Measurements from ENCODE around the gene PGR. TPM values are rescaled to one million over a fixed set of nuclear protein-coding genes. Genes with fewer than 3 reads are reported as not detected.
A peak's percentile ranks its signal among the peaks of the same experiment; 100 is the strongest.

Gene PGR
- total and polyA plus RNA-seq, 2 of the 8 experiments (the other 6 are each of a cell fraction or from before 2014, with no cell fraction given) = 0.03 to 0.35 TPM

- H3K4me1 ChIP-seq (replicated peaks in 1 of 4; ENCODE audit: control insufficient read depth in 3 of 4, insufficient read depth in 4 of 4, low read length in 3 of 4) = no peaks in the 10 kb centered on the region
- no peaks in the 10 kb centered on the region for H3K79me2 ChIP-seq (ENCODE audit: control insufficient read depth in 1 of 2, insufficient read depth in 2 of 2, low read length in 2 of 2)
- ChIA-PET POLR2A (ENCODE audit: partially characterized antibody) (no interaction called here), CTCF (ENCODE audit: partially characterized antibody) (interaction anchor here (0.7 to 2.0 kb wide), 12 partner anchors 8 to 430 kb away, joined by 3 to 6 read pairs (median 4); no protein-coding TSS in a partner anchor)
- H3K27me3 ChIP-seq (replicated peaks in 1 of 4; ENCODE audit: control insufficient read depth in 3 of 4, extremely low read depth in 1 of 4, insufficient read depth in 3 of 4, low read length in 3 of 4) = no peaks in the 10 kb centered on the region
- no peaks in the 10 kb centered on the region for H4K20me1 ChIP-seq (replicated peaks in 1 of 2; ENCODE audit: control insufficient read depth in 1 of 2, insufficient read depth in 2 of 2, low read length in 2 of 2)
- H4K5ac ChIP-seq (ENCODE audit: insufficient read length, low read depth, low read length) = no peak overlapping the region
- no peak overlapping the region for H3K4me3 ChIP-seq (ENCODE audit: extremely low read depth in 1 of 4, insufficient read depth in 2 of 4, low read depth in 3 of 4, low read length in 4 of 4)
- no peak overlapping the region for H2BK120ac ChIP-seq (replicated peaks; ENCODE audit: low read depth, low read length)
- no peak for TF ChIP-seq E2F6 (IDR thresholded peaks at IDR 0.05)
- peak; percentile 59 to 68 for TF ChIP-seq RAD21 (IDR thresholded peaks at IDR 0.05 in 1 of 2, conservative IDR thresholded peaks at IDR 0.05 in 1 of 2; ENCODE audit: low read depth in 2 of 2, low read length in 2 of 2)
- TF ChIP-seq, protein P1, sequence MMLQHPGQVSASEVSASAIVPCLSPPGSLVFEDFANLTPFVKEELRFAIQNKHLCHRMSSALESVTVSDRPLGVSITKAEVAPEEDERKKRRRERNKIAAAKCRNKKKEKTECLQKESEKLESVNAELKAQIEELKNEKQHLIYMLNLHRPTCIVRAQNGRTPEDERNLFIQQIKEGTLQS (IDR thresholded peaks at IDR 0.05; ENCODE audit: insufficient read depth, low read depth, low read length) = no peak
- TF ChIP-seq, protein P2, sequence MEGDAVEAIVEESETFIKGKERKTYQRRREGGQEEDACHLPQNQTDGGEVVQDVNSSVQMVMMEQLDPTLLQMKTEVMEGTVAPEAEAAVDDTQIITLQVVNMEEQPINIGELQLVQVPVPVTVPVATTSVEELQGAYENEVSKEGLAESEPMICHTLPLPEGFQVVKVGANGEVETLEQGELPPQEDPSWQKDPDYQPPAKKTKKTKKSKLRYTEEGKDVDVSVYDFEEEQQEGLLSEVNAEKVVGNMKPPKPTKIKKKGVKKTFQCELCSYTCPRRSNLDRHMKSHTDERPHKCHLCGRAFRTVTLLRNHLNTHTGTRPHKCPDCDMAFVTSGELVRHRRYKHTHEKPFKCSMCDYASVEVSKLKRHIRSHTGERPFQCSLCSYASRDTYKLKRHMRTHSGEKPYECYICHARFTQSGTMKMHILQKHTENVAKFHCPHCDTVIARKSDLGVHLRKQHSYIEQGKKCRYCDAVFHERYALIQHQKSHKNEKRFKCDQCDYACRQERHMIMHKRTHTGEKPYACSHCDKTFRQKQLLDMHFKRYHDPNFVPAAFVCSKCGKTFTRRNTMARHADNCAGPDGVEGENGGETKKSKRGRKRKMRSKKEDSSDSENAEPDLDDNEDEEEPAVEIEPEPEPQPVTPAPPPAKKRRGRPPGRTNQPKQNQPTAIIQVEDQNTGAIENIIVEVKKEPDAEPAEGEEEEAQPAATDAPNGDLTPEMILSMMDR (IDR thresholded peaks at IDR 0.05; ENCODE audit: control extremely low read depth in 1 of 3, insufficient read depth in 1 of 3, low read depth in 1 of 3, low read length in 3 of 3) = peak in 2 of 3 experiments; percentile 22 to 55; a peak in 2 of 4 replicates
- no peak overlapping the region for H2BK20ac ChIP-seq (ENCODE audit: low read length)
- no peaks in the 10 kb centered on the region for H3K9me3 ChIP-seq (ENCODE audit: insufficient read depth in 2 of 2, low read depth in 1 of 2, low read length in 1 of 2)
- H3K18ac ChIP-seq (ENCODE audit: extremely low read depth, low read length) = no peak overlapping the region
- H3K4ac ChIP-seq (replicated peaks; ENCODE audit: insufficient read length, low read depth, low read length) = no peak overlapping the region
- no peak overlapping the region for H3K4me2 ChIP-seq (ENCODE audit: insufficient read depth in 1 of 2, low read depth in 2 of 2, low read length in 2 of 2)
- no peak overlapping the region for H3K14ac ChIP-seq (ENCODE audit: insufficient read length)
- H3K36me3 ChIP-seq (ENCODE audit: control insufficient read depth in 2 of 4, insufficient read depth in 4 of 4, low read length in 3 of 4) = no peaks in the 10 kb centered on the region
- no peak overlapping the region for H2BK15ac ChIP-seq (ENCODE audit: low read length)
- H3K79me1 ChIP-seq (ENCODE audit: low read depth, low read length) = no peaks in the 10 kb centered on the region
- H4K91ac ChIP-seq (replicated peaks; ENCODE audit: insufficient read length, low read length) = no peak overlapping the region
- no peak overlapping the region for H4K8ac ChIP-seq (ENCODE audit: extremely low read depth, insufficient read depth, low read length)
- H2BK12ac ChIP-seq (ENCODE audit: low read depth, low read length) = no peak overlapping the region
- WGBS, 2 experiments (ENCODE audit: extremely low coverage in 1 of 2, insufficient coverage in 1 of 2, insufficient read length in 1 of 2, insufficient replicate concordance in 2 of 2, low coverage in 1 of 2, low lambda C conversion rate in 2 of 2, missing lambda C conversion rate in 1 of 2) = 73% methylated on average over 4 of the region's 4 CpGs; no CpG with 5 or more reads in 1 of the 2 experiments
- H3K23me2 ChIP-seq (ENCODE audit: low read depth, low read length) = no peaks in the 10 kb centered on the region
- no peak overlapping the region for H3K27ac ChIP-seq (ENCODE audit: low read depth, low read length)
- FAIRE-seq (no peak), DNase-seq (ENCODE audit: low read depth in 1 of 2, low spot score in 2 of 2) (no peak)
- H2AFZ ChIP-seq (ENCODE audit: low read length) = no peak overlapping the region
- H3K56ac ChIP-seq (replicated peaks; ENCODE audit: insufficient read length, low read depth, low read length) = no peak overlapping the region
- no peak overlapping the region for H2BK5ac ChIP-seq (ENCODE audit: low read depth, low read length)
- H3K23ac ChIP-seq (ENCODE audit: insufficient read length) = no peak overlapping the region
- no peak overlapping the region for H3K9ac ChIP-seq (replicated peaks in 1 of 4; ENCODE audit: extremely low read depth in 1 of 4, low read depth in 3 of 4, low read length in 3 of 4)
- no peak overlapping the region for H2AK5ac ChIP-seq (ENCODE audit: low read depth, low read length)
Measured at GRCh38 chr11:101003468-101003867, 126.1 kb downstream of the PGR start.
